Esophagus muscularis mucosa (tissue), 4 donors: ENCODE results near the gene CBFA2T2. TPM values are rescaled to one million over a fixed set of nuclear protein-coding genes. Genes with fewer than 3 reads are reported as not detected.
A peak's percentile ranks its signal among the peaks of the same experiment; 100 is the strongest.
"Not testable (repeated sequence)": the region's sequence is repeated elsewhere in the genome, so short reads cannot be mapped to it uniquely, and the experiment has no call there.

ENCODE experiments used
- DNase-seq: peaks from one replicate; pipeline ENCODE4 v3.0.0-alpha.2; 2017; ENCODE audit errors: extremely low spot score
- H3K27ac ChIP-seq, 4 donors: fragments of 200-600 bp; sonication (generic); replicated peaks in 1 of 4; 1 replicate in 3 of 4; 2 replicates in 1 of 4; pipeline ENCODE4 v1.5.1; 2016 to 2019; ENCODE audit warnings: mild to moderate bottlenecking in 1 of 4
- H3K27me3 ChIP-seq, 4 donors: fragments of 200-600 bp; sonication (generic); one replicate each; pipeline versions ENCODE4 v1.5.1 to v1.6.0; 2016 to 2019
- H3K36me3 ChIP-seq, 4 donors: fragments of 200-600 bp; sonication (generic); one replicate each; pipeline ENCODE4 v1.5.1; 2016 to 2019
- H3K4me1 ChIP-seq, 4 donors: fragments of 200-600 bp; sonication (generic); one replicate each; pipeline ENCODE4 v1.5.1; 2016 to 2019
- H3K4me3 ChIP-seq, 4 donors: fragments of 200-600 bp; sonication (generic); 1 replicate in 2 of 4; 2 replicates in 2 of 4; pipeline ENCODE4 v1.5.1; 2016 to 2019; ENCODE audit warnings: mild to moderate bottlenecking in 4 of 4, moderate library complexity in 1 of 4
- H3K9me3 ChIP-seq, 4 donors: fragments of 200-600 bp; sonication (generic); 1 replicate in 3 of 4; 2 replicates in 1 of 4; pipeline ENCODE4 v1.5.1; 2016 to 2019
- EP300 ChIP-seq: sonication (generic); formaldehyde crosslinking; IDR thresholded peaks from one replicate; pipeline ENCODE4 v1.6.1; 2017; ENCODE audit warnings: antibody characterized with exemption
- POLR2A ChIP-seq: fragments of 450-650 bp; IDR thresholded peaks from one replicate; pipeline ENCODE4 v1.6.1; 2017; ENCODE audit warnings: antibody characterized with exemption, moderate library complexity, mild to moderate bottlenecking, low read depth
- POLR2AphosphoS5 ChIP-seq, 2 donors: sonication (generic); formaldehyde crosslinking; IDR thresholded peaks; one replicate each; pipeline ENCODE4 v1.6.1; 2017; ENCODE audit warnings: antibody characterized with exemption in 2 of 2
- WGBS: methylation state at CpG from one replicate; pipeline ENCODE4 v1.1.5; 2018; 5-methylcytosine and 5-hydroxymethylcytosine counted together
- intact Hi-C: fragments of 100-400 bp; cut with DNase I; formaldehyde crosslinking; loops from one replicate; pipeline ENCODE4 v1.15.1; 2023
- total RNA-seq, 4 donors: library from RNA; depleted of rRNA; stranded (reverse); fragments of >200 nt; gene quantifications; one replicate each; pipeline versions ENCODE4 v1.1.0 to v1.2.1, GENCODE V29; 2016
- TF ChIP-seq, protein P1 (sequence below), 3 experiments: fragments of 200-600 bp in 2 of 3; fragments of 450-650 bp in 1 of 3; sonication (generic) in 2 of 3; IDR thresholded peaks; one replicate each; pipeline ENCODE4 v1.5.1; 2017 to 2019; ENCODE audit warnings: antibody characterized with exemption in 3 of 3, mild to moderate bottlenecking in 2 of 3, moderate library complexity in 1 of 3

Gene CBFA2T2
- 10 to 100 TPM; 11.3 to 17.7 (median 14.6) TPM for total RNA-seq

DNA sequence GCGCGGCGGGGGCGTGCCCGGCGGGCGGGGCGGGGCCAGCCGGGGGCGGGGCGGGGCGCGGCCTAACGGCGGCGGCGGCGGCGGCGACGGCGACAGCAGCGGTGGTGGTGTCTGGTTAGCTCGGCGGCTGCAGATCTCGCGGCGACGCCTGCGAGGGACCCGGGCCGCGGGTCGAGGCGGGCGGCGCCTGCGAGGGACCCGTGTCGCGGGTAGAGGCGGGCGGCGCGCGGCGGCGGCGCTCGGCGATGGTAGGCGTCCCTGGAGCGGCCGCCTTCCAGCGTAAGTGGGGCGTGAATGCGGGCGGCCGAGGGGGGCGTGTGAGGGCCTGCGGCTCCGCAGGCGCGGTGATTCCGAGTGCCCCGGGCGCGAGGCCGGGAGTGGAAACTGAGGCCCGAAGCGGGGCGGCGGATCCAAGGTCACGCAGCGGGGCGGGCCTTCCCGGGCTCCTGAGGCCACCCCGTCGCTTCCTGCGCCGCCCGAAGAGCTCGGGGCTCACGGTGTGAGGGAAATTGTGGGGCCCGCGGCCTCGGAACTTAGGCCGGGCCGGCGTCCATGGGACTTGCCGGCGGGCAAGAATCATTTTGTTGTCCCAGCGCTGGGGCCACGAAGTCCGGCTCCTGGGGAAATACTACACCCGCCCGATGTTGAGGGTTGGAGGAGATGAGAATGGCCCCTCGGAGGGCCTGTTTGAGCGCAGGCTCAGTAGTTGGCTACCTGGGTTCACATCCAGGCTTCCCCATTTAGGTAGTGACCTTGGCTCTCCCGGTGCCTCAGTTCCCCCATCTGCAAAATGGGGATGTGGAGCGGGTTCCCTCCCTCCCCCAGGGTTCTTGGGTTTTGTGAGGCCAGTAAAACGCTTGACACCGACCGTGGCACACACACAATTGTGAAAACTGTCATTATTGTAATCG is at the start of gene CBFA2T2:
Gene CBFA2T2, plus strand, starts transcription at position 74 of the 911 bp plus-strand sequence. Its CDS starts 172 bp downstream, at position 246.
- Histone ChIP-seq H3K27ac (peak within 1 kb of the TSS; percentile 95 to 96 (median 96)), H3K4me1 (peaks cover 23 to 43% (median 29%) of the 10 kb centered on the region in 4 donors), H3K36me3 (peaks cover 0 to 4% (median 0%) of the 10 kb centered on the region in 4 donors), H3K4me3 (peak within 1 kb of the TSS; percentile 73 to 96 (median 94)), H3K27me3 (no peaks in the 10 kb centered on the region), H3K9me3 (no peaks in the 10 kb centered on the region)
- no peak for DNase-seq
- intact Hi-C loops, result loop anchor here (10.0 kb wide), 1 partner anchor 65 kb away; no protein-coding TSS in a partner anchor
- 1% methylated on average over 35 of the region's 105 CpGs for WGBS
- peak in 1 of 2 donors; percentile 23 for TF ChIP-seq POLR2AphosphoS5 (IDR thresholded peaks at IDR 0.05)
- no peak for TF ChIP-seq POLR2A

GRCh38 chr20:33440562-33440961 is 49.3 kb upstream of the CBFA2T2 start:
- DNase-seq, H3K36me3 ChIP-seq, H3K9me3 ChIP-seq, H3K4me3 ChIP-seq, H3K27me3 ChIP-seq, intact Hi-C loops: not testable (repeated sequence)
- Histone ChIP-seq H3K4me1 (peaks cover 23 to 51% (median 39%) of the 10 kb centered on the region in 4 donors), H3K27ac (peak overlapping the region in 1 of 4 donors; percentile 87)
- WGBS, result 93% methylated on average over 7 of the region's 7 CpGs

DNA sequence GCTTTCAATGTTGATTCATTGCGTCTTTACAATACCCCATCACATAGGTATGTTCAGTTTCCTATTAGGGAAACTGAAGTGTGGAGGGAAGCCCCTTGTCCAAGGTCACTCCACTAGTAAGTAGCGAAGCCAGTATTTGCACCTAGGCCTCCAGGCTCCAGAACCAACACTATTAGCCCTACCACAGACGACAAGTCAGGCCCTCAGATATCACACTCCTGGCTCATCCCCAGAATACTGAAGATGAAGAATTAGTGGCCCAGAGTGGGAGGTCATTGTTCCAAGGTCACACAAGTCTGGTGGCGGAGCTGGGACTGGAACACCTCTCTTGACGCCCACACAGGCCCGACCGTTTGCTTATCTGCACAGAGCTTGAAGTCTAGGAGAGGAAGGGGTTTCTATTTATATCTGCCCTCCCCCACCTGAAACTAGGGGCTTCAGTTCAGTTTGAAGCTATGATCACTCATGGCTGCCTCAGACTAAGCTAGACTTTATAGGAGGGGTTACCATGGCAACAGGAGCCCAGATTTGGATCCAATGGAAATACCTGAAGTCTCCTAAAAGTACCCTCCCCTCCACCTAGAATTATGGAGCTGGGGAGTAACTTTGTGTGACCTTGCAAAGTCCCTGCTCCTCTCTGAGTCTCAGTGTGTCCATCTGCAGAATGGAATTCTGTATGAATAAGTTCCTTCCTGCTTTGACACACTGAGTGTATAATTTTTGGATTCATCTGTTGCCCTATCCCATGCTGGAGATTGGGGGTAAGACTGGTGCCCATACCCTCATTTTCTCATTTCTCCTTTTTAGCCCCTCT is 48.5 kb upstream of the CBFA2T2 start:
- H3K36me3 ChIP-seq, result peaks cover 0 to under 1% (median 0%) of the 10 kb centered on the region in 4 donors
- no peak for DNase-seq
- H3K27me3 ChIP-seq, result no peaks in the 10 kb centered on the region
- intact Hi-C loops, result no loop called here
- TF ChIP-seq POLR2A (no peak), EP300 (no peak), POLR2AphosphoS5 (IDR thresholded peaks at IDR 0.05) (no peak)
- TF ChIP-seq, protein P1, sequence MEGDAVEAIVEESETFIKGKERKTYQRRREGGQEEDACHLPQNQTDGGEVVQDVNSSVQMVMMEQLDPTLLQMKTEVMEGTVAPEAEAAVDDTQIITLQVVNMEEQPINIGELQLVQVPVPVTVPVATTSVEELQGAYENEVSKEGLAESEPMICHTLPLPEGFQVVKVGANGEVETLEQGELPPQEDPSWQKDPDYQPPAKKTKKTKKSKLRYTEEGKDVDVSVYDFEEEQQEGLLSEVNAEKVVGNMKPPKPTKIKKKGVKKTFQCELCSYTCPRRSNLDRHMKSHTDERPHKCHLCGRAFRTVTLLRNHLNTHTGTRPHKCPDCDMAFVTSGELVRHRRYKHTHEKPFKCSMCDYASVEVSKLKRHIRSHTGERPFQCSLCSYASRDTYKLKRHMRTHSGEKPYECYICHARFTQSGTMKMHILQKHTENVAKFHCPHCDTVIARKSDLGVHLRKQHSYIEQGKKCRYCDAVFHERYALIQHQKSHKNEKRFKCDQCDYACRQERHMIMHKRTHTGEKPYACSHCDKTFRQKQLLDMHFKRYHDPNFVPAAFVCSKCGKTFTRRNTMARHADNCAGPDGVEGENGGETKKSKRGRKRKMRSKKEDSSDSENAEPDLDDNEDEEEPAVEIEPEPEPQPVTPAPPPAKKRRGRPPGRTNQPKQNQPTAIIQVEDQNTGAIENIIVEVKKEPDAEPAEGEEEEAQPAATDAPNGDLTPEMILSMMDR (IDR thresholded peaks at IDR 0.05), result no peak
- WGBS, result 83% methylated on average over 7 of the region's 7 CpGs
- H3K27ac ChIP-seq, result peak overlapping the region in 2 of 4 donors; percentile 17 to 87
- H3K9me3 ChIP-seq, result no peaks in the 10 kb centered on the region
- H3K4me1 ChIP-seq, result peaks cover 23 to 51% (median 39%) of the 10 kb centered on the region in 4 donors
- no peak overlapping the region for H3K4me3 ChIP-seq

DNA sequence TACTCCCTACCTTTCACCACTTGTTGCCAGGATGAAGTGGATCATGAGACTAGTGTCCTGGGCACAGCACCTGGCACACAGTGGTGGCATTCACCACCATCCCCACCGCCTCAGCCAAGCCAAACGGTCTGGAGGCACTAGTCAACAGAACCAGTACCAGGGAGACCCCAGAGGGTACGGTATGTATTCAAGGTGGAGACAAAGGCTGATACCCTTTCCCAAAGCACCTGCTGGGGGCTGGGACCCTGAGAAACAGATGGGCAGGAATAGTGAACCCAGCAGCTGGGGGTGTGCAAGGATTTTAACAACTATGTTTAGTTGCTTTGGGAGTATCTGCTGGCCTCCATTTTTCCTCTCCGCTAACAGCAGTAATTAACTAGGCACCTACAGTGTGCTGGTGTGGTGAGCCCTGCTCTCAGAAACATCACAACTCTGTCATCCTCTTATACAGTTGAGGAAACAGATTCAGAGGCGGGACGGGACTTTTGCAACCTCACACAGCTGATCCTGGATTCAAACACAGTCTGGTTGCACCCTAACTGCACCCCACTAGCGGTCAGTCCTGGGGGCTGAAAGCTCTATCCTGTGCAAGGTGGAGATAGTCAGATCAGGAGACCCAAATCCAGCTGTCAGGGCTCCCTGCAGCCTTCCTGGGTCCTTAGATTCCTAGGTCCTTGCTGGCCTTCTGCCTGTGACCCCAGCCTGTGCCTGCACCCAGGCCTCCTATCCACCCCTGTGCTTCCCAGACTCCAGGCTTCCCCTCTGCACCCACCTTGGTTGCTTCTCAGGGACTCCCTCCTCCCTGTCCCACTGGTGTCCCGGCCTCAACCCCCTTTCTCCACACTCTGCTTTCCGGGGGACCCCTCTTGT is 47.5 kb upstream of the CBFA2T2 start:
- no peak for TF ChIP-seq POLR2A
- TF ChIP-seq, protein P1 (IDR thresholded peaks at IDR 0.05), result no peak
- 67% methylated on average over 9 of the region's 9 CpGs for WGBS
- Histone ChIP-seq H3K27me3 (no peaks in the 10 kb centered on the region), H3K4me1 (peaks cover 16 to 51% (median 37%) of the 10 kb centered on the region in 4 donors), H3K36me3 (no peaks in the 10 kb centered on the region), H3K27ac (peak overlapping the region; percentile 86 to 90 (median 88)), H3K9me3 (no peaks in the 10 kb centered on the region), H3K4me3 (peak overlapping the region; percentile 75 to 93 (median 82))
- no peak for DNase-seq
- intact Hi-C loops, result no loop called here

DNA sequence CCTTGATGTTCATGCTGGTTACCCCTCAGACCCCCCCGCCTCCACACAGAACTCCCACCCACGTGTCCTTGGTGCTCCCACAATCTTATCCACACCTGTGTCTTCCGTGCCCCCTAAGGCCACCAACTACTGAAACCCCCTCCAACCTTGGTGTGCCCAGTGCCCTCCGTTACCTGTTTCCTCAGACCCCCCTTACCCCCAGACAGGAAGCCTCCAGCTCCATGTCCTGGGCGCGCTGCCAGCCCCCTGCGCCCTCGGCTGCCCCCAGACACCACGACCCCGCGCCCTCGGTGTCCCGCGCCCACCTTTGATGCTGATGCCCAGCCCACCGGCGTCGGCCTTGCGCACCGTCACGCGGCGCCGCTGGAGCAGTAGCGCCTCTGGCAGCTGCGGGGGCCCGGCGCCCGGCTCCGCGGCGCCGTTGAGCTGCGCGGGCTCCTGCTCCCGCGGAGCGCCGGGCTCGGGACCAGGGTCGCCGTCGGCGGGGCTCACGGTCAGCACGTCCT is 46.8 kb upstream of the CBFA2T2 start:
- Histone ChIP-seq H3K4me3 (peak overlapping the region; percentile 75 to 93 (median 82)), H3K27ac (peak overlapping the region; percentile 86 to 90 (median 88)), H3K36me3 (no peaks in the 10 kb centered on the region), H3K27me3 (no peaks in the 10 kb centered on the region), H3K9me3 (no peaks in the 10 kb centered on the region), H3K4me1 (peaks cover 10 to 44% (median 31%) of the 10 kb centered on the region in 4 donors)
- intact Hi-C loops, result no loop called here
- no peak for TF ChIP-seq POLR2A
- TF ChIP-seq, protein P1 (IDR thresholded peaks at IDR 0.05), result no peak
- 8% methylated on average over 8 of the region's 45 CpGs for WGBS
- DNase-seq, result no peak
